Progenitor cell of endocrine pancreas (in vitro differentiated cells): ENCODE data around the gene ZNF692. TPM values are rescaled to one million over a fixed set of nuclear protein-coding genes. Genes with fewer than 3 reads are reported as not detected.

Experiments
- DNase-seq: peaks from one replicate; pipeline ENCODE4 v3.0.0; 2021; ENCODE audit warnings: low spot score; ENCODE audit not compliant: unreplicated experiment
- H3K27ac Mint-ChIP-seq: 2 replicates; pipeline ENCODE4 v1.8.0; 2021; ENCODE audit warnings: mild to moderate bottlenecking, moderate library complexity, mixed read lengths
- H3K27me3 Mint-ChIP-seq: 2 replicates; pipeline ENCODE4 v1.8.0; 2021; ENCODE audit warnings: mixed read lengths
- H3K36me3 Mint-ChIP-seq: 2 replicates; pipeline ENCODE4 v1.8.0; 2022; ENCODE audit warnings: mixed read lengths; ENCODE audit not compliant: insufficient read depth
- H3K4me1 Mint-ChIP-seq: 2 replicates; pipeline ENCODE4 v1.8.0; 2021; ENCODE audit warnings: low read depth, mixed read lengths
- H3K4me3 Mint-ChIP-seq: 2 replicates; pipeline ENCODE4 v1.8.0; 2021; ENCODE audit warnings: low read depth, mild to moderate bottlenecking, moderate library complexity, mixed read lengths
- H3K9me3 Mint-ChIP-seq: 2 replicates; pipeline ENCODE4 v1.8.0; 2021; ENCODE audit warnings: low read depth, mixed read lengths
- total RNA-seq: library from RNA; stranded (reverse); gene quantifications from 2 replicates; pipeline ENCODE4 v1.2.1, GENCODE V29; 2021
- TF ChIP-seq, protein P1 (sequence below): fragments of 200-600 bp; sonication (generic); IDR thresholded peaks from one replicate; pipeline ENCODE4 v1.5.0; 2021; ENCODE audit warnings: antibody characterized with exemption, mild to moderate bottlenecking; ENCODE audit not compliant: unreplicated experiment

Gene ZNF692
- total RNA-seq, 1 donor from 2014 or later, result 109 TPM

DNA sequence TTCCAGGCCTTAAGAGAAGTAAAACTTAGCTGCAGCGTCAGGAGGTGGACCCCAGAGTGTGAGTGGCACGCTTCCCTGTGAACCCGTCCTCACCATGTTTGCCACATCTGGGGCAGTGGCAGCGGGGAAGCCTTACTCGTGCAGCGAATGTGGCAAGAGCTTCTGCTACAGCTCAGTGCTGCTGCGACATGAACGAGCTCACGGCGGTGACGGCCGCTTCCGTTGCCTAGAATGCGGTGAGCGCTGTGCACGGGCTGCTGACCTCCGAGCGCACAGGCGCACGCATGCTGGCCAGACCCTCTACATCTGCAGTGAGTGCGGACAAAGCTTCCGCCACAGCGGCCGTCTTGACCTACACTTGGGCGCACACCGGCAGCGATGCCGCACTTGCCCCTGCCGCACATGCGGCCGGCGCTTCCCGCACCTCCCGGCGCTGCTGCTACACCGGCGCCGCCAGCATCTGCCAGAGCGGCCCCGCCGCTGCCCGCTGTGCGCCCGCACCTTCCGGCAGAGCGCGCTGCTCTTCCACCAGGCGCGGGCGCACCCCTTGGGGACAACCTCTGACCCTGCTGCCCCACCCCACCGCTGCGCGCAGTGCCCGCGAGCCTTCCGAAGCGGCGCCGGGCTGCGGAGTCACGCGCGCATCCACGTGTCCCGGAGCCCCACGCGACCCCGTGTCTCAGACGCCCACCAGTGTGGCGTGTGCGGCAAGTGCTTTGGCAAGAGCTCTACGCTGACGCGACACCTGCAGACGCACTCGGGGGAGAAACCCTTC, 11.5 kb downstream of the ZNF692 start:
- TF ChIP-seq, protein P1, sequence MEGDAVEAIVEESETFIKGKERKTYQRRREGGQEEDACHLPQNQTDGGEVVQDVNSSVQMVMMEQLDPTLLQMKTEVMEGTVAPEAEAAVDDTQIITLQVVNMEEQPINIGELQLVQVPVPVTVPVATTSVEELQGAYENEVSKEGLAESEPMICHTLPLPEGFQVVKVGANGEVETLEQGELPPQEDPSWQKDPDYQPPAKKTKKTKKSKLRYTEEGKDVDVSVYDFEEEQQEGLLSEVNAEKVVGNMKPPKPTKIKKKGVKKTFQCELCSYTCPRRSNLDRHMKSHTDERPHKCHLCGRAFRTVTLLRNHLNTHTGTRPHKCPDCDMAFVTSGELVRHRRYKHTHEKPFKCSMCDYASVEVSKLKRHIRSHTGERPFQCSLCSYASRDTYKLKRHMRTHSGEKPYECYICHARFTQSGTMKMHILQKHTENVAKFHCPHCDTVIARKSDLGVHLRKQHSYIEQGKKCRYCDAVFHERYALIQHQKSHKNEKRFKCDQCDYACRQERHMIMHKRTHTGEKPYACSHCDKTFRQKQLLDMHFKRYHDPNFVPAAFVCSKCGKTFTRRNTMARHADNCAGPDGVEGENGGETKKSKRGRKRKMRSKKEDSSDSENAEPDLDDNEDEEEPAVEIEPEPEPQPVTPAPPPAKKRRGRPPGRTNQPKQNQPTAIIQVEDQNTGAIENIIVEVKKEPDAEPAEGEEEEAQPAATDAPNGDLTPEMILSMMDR, result no peak
- peaks cover 1% of the 10 kb centered on the region for H3K4me1 Mint-ChIP-seq
- H3K27me3 Mint-ChIP-seq, result no peaks in the 10 kb centered on the region
- H3K27ac Mint-ChIP-seq, result no peak overlapping the region
- no peaks in the 10 kb centered on the region for H3K9me3 Mint-ChIP-seq
- H3K4me3 Mint-ChIP-seq, result no peak overlapping the region
- no peak for DNase-seq
- peaks cover 13% of the 10 kb centered on the region for H3K36me3 Mint-ChIP-seq

DNA sequence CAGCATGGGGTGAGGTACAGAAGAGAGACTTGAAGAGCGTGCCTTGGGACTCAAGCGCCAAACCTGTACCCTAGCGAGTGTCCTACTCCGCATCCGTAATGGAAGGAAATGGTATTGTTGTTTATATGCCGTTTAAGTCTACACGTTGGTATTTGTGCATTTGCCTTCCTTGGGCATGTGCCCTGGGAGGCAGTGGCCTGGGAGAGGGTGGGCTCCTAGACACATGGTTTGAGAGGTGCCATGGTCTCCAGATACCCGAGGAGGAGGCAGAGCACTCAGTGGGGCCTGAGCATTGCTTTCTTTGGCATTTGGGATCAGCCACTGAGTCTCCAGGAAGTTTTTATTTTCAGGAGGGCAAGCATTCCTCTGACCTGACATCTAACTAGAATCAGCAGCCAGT, 14.4 kb downstream of the ZNF692 start:
- Mint-ChIP-seq H3K36me3 (peaks cover 11% of the 10 kb centered on the region), H3K9me3 (no peaks in the 10 kb centered on the region), H3K4me3 (no peak overlapping the region), H3K27me3 (no peaks in the 10 kb centered on the region), H3K27ac (no peak overlapping the region), H3K4me1 (peaks cover 6% of the 10 kb centered on the region)
- TF ChIP-seq, protein P1, result no peak
- no peak for DNase-seq

GRCh38 chr1:248843687-248844086, 15.2 kb downstream of the ZNF692 start:
- TF ChIP-seq, protein P1, result no peak
- DNase-seq, result no peak
- Mint-ChIP-seq H3K27ac (no peak overlapping the region), H3K36me3 (peaks cover 7% of the 10 kb centered on the region), H3K4me3 (no peak overlapping the region), H3K27me3 (no peaks in the 10 kb centered on the region), H3K9me3 (no peaks in the 10 kb centered on the region), H3K4me1 (peaks cover 10% of the 10 kb centered on the region)

GRCh38 chr1:248842781-248843331, 16.0 kb downstream of the ZNF692 start:
- TF ChIP-seq, protein P1, result no peak
- DNase-seq, result no peak
- H3K27me3 Mint-ChIP-seq, result no peaks in the 10 kb centered on the region
- H3K4me1 Mint-ChIP-seq, result peaks cover 10% of the 10 kb centered on the region
- H3K27ac Mint-ChIP-seq, result no peak overlapping the region
- H3K36me3 Mint-ChIP-seq, result peaks cover 6% of the 10 kb centered on the region
- H3K9me3 Mint-ChIP-seq, result no peaks in the 10 kb centered on the region
- H3K4me3 Mint-ChIP-seq, result no peak overlapping the region

- no peak for DNase-seq
- Mint-ChIP-seq H3K4me1 (peaks cover 10% of the 10 kb centered on the region), H3K36me3 (peaks cover 4% of the 10 kb centered on the region), H3K27me3 (no peaks in the 10 kb centered on the region), H3K4me3 (no peak overlapping the region), H3K9me3 (no peaks in the 10 kb centered on the region), H3K27ac (no peak overlapping the region)
- TF ChIP-seq, protein P1, result peak; percentile 57
Measured at GRCh38 chr1:248841702-248842395, 17.0 kb downstream of the ZNF692 start.
